ENCODE data around the gene INPP5F.

DNA sequence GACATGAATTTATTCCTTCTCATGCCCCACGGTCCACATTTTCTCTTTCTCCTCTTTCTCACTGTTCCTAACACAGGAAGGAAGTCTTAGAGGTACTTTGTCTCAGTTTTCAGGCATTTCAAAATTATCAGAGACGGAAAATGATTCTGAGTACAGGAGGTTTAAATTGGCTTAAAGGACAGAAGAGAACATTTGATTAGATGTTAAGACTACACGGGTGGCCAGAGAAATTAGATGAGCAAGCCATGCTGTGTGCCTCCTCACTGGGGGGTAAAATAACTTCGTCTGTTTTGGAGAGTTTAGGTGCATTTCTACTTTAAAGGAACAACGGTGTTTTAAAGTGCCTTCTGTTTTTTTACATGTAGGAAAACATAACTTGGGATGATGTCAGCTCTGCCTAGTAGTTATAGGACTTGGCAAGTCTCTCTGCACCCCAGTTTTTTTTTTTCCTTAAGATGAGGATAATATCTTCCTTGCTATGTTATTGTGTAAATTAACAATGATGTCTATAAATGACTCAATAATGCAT lies 79.9 kb downstream of the INPP5F start:
- no peak for TF ChIP-seq EZH2 (IDR thresholded peaks at IDR 0.05)
- TF ChIP-seq POLR2AphosphoS5 (IDR thresholded peaks at IDR 0.05; ENCODE audit: borderline replicate concordance, low read depth, low read length), result no peak
- no peak for TF ChIP-seq FOXP2 (optimal IDR thresholded peaks at IDR 0.05; ENCODE audit: control extremely low read depth, extremely low read length, insufficient read depth)

Measured in SK-N-MC (cell line).